ENCODE measurements around the gene TOE1. TPM values are rescaled to one million over a fixed set of nuclear protein-coding genes. Genes with fewer than 3 reads are reported as not detected.

TOE1 gene
- total and polyA plus RNA-seq, 7 donors, result 7.1 to 12.9 (median 10.5) TPM

DNA sequence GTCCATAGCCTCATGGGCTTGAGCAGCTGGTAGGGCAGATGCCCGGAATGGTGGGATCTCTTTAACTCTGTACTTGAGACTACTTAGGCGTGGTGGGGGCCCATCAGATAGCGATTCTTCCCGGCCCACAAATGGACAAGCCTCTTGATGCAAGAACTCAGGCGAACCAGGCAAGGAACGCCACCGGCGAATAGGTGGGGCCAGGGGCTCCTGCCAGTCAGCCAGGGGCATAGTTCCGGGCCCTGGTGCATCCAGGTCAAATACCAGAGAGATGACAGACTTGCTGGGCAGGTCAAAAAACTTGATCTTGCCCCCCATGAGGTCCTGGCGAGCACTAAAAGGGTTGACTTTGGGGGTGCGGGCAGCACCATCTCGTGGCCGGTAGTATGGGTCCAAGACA lies 5.0 kb downstream of the TOE1 start:
- no peak overlapping the region for H3K4me3 ChIP-seq
- no peak overlapping the region for H3K27ac ChIP-seq
- DNase-seq, result no peak
- no peaks in the 10 kb centered on the region for H3K27me3 ChIP-seq
- TF ChIP-seq EP300 (IDR thresholded peaks at IDR 0.05) (no peak), POLR2AphosphoS5 (IDR thresholded peaks at IDR 0.05) (no peak), POLR2A (IDR thresholded peaks at IDR 0.05) (no peak)
- TF ChIP-seq, protein P1, sequence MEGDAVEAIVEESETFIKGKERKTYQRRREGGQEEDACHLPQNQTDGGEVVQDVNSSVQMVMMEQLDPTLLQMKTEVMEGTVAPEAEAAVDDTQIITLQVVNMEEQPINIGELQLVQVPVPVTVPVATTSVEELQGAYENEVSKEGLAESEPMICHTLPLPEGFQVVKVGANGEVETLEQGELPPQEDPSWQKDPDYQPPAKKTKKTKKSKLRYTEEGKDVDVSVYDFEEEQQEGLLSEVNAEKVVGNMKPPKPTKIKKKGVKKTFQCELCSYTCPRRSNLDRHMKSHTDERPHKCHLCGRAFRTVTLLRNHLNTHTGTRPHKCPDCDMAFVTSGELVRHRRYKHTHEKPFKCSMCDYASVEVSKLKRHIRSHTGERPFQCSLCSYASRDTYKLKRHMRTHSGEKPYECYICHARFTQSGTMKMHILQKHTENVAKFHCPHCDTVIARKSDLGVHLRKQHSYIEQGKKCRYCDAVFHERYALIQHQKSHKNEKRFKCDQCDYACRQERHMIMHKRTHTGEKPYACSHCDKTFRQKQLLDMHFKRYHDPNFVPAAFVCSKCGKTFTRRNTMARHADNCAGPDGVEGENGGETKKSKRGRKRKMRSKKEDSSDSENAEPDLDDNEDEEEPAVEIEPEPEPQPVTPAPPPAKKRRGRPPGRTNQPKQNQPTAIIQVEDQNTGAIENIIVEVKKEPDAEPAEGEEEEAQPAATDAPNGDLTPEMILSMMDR (IDR thresholded peaks at IDR 0.05), result no peak
- intact Hi-C loops (cut with DNase I), result no loop called here
- 96 to 97% methylated on average over 13 of the region's 13 CpGs for WGBS, 2 donors
- H3K4me1 ChIP-seq, result peaks cover 0 to 44% (median 43%) of the 10 kb centered on the region in 4 donors
- no peaks in the 10 kb centered on the region for H3K9me3 ChIP-seq
- peaks cover 23 to 43% (median 30%) of the 10 kb centered on the region in 4 donors for H3K36me3 ChIP-seq

DNA sequence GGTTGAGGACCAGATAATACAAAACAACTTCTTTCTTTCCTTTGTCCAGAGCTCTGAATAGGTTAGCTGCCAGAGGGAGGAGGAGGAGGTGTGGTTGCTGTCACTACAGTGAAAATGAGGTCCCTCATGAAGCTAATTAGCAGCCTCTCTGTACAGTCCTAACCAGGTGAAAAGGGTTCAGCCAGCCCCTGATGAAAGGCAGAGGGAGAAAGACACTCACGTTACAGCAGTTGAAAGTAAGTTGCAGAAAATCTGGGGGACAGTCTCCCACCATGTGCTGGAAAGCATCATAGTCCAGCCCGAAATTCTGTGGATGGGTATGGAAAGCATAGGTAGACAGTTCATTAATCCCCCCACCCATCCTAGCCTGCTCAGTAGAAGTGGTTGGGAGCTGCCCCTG lies 6.5 kb downstream of the TOE1 start:
- Histone ChIP-seq H3K4me1 (peaks cover 0 to 34% (median 32%) of the 10 kb centered on the region in 4 donors), H3K36me3 (peaks cover 23 to 43% (median 30%) of the 10 kb centered on the region in 4 donors), H3K9me3 (no peaks in the 10 kb centered on the region), H3K27me3 (no peaks in the 10 kb centered on the region), H3K27ac (no peak overlapping the region), H3K4me3 (no peak overlapping the region)
- TF ChIP-seq, protein P1 (IDR thresholded peaks at IDR 0.05), result no peak
- TF ChIP-seq POLR2A (IDR thresholded peaks at IDR 0.05), result no peak
- TF ChIP-seq EP300 (IDR thresholded peaks at IDR 0.05), result no peak
- no peak for TF ChIP-seq POLR2AphosphoS5 (IDR thresholded peaks at IDR 0.05)
- 91 to 94% methylated on average over 2 of the region's 2 CpGs for WGBS, 2 donors
- intact Hi-C loops (cut with DNase I), result no loop called here
- DNase-seq, result no peak

DNA sequence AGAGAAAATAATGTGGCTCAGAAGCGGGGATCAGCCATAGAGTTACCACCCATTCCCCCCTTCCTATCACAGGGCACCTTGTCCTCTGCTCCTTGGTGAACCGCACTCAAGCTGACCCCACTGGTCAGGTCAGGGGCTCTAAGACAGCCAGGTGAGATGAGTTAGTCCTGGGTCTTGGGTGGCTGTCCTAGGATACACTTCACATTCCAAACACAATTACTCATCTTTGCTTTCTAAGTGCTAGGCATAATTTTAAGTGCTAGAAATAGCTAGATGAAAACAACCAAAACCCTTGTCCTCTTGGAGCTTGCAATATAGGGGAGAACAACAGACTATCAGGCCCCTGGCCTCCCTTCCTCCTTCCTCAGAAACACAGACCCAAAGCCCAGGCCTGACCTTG lies 8.1 kb downstream of the TOE1 start:
- peaks cover 0 to 24% (median 22%) of the 10 kb centered on the region in 4 donors for H3K4me1 ChIP-seq
- WGBS, 2 donors, result 97 to 99% methylated on average over 2 of the region's 2 CpGs
- H3K36me3 ChIP-seq, result peaks cover 16 to 29% (median 17%) of the 10 kb centered on the region in 4 donors
- H3K4me3 ChIP-seq, result no peak overlapping the region
- no peaks in the 10 kb centered on the region for H3K9me3 ChIP-seq
- no peak for DNase-seq
- intact Hi-C loops (cut with DNase I), result no loop called here
- peak overlapping the region; percentile 65 to 77 (median 72) for H3K27ac ChIP-seq
- TF ChIP-seq POLR2A (IDR thresholded peaks at IDR 0.05) (no peak), POLR2AphosphoS5 (IDR thresholded peaks at IDR 0.05) (no peak)
- no peaks in the 10 kb centered on the region for H3K27me3 ChIP-seq

DNA sequence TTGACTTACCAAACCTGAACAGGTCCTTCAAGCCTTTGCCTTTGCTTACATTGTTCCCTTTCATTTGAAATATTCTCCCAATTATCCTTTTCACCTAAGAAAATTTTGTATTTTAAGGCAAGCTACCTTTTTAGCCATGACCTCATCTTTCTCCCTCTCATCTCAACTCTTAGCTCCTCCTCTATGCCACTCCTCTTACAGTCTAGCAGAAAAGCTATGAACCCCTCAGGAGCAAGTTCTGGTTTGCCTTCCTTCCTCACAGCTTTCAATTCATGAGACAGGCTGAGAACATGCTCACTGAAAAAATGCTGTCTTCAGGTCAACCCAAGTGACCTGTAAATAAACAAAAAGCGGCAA lies 8.6 kb downstream of the TOE1 start:
- Histone ChIP-seq H3K9me3 (no peaks in the 10 kb centered on the region), H3K4me1 (peaks cover 0 to 24% (median 22%) of the 10 kb centered on the region in 4 donors), H3K36me3 (peaks cover 11 to 23% (median 11%) of the 10 kb centered on the region in 4 donors), H3K27me3 (no peaks in the 10 kb centered on the region), H3K27ac (peak overlapping the region; percentile 65 to 77 (median 72)), H3K4me3 (no peak overlapping the region)
- TF ChIP-seq EP300 (IDR thresholded peaks at IDR 0.05), result no peak
- no peak for TF ChIP-seq POLR2A (IDR thresholded peaks at IDR 0.05)
- TF ChIP-seq, protein P1 (IDR thresholded peaks at IDR 0.05), result no peak
- TF ChIP-seq POLR2AphosphoS5 (IDR thresholded peaks at IDR 0.05), result no peak
- 71 to 76% methylated on average over 1 of the region's 1 CpG for WGBS, 2 donors
- DNase-seq, result no peak
- intact Hi-C loops (cut with DNase I), result no loop called here

DNA sequence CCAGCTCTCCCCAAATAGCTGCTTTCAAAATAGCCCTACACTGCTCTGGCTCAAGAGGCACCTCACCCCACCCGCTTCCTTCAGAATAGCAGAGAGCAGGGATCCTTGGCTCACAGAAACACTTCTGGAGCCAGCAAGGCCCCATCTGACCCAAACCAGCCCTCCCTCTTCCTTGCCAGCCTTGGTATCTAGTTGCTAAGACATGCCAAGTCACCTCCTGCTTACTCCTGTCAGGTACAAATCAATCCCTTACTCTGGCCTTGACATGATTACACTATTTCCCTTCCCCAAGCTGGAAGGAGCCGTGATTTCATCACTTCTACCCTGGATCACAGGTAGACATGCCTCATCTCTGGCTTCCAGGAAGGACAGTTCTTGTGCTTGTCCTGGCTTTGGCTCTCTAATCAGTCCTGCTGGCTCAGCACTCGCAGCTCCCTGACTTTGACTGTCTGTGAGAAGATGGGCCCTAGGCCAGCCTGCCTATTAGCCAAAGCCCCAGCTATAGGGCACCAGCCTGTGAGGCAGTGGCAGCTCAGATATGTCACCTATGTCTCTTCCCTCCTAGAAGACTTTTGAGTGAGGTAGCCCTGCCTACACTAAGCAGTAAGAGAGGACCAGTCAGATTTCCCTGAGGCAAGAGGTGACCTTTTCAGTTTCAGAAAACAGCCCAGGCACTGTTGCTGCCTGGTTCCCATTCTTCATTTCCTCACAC lies 9.2 kb downstream of the TOE1 start:
- no peak for DNase-seq
- intact Hi-C loops (cut with DNase I), result no loop called here

More for the DNA sequence above, 9.2 kb downstream of the TOE1 start:
- Histone ChIP-seq H3K4me3 (no peak overlapping the region), H3K4me1 (peaks cover 0 to 24% (median 22%) of the 10 kb centered on the region in 4 donors), H3K9me3 (no peaks in the 10 kb centered on the region), H3K27ac (peak overlapping the region; percentile 65 to 77 (median 72)), H3K27me3 (no peaks in the 10 kb centered on the region), H3K36me3 (peaks cover 5 to 18% (median 6%) of the 10 kb centered on the region in 4 donors)
- peak in 2 of 4 donors; percentile 38 to 54 for TF ChIP-seq POLR2AphosphoS5 (IDR thresholded peaks at IDR 0.05)
- no peak for TF ChIP-seq POLR2A (IDR thresholded peaks at IDR 0.05)
- 78 to 89% methylated on average over 3 of the region's 3 CpGs for WGBS, 2 donors
